Gastroesophageal sphincter (tissue), 4 donors: Measurements from ENCODE around the gene ZNF793. TPM values are rescaled to one million over a fixed set of nuclear protein-coding genes. Genes with fewer than 3 reads are reported as not detected.

Source experiments
- total RNA-seq, 4 donors: library from RNA; depleted of rRNA; stranded (reverse); fragments of >200 nt; gene quantifications; one replicate each; pipeline ENCODE4 v1.1.0, GENCODE V29; 2016

The ZNF793 gene
- total RNA-seq, 4 donors from 2014 or later: 2.3 to 8.1 (median 6.3) TPM

Other genes with a start within 250 kb of the ZNF793 start
- gene ZNF527, start 135.8 kb upstream of the ZNF793 start, total RNA-seq: 1 to 10 TPM; 4.5 to 5.9 (median 5.3) TPM
- gene ZNF569, start 39.5 kb upstream of the ZNF793 start, total RNA-seq: 10 to 100 TPM in 1 of 4 donors, 1 to 10 TPM in 3; 5.5 to 15.4 (median 6.9) TPM
- gene ZNF570, start 37.6 kb upstream of the ZNF793 start, total RNA-seq: 10 to 100 TPM in 1 of 4 donors, 1 to 10 TPM in 3; 8.1 to 12.1 (median 8.3) TPM
- gene ZNF571, start 87.9 kb downstream of the ZNF793 start, total RNA-seq: 1 to 10 TPM; 4.9 to 8.8 (median 5.9) TPM
- 10 to 100 TPM in 1 of 4 donors, 1 to 10 TPM in 3; 2.0 to 11.8 (median 4.8) TPM for gene ZNF540, start 87.9 kb downstream of the ZNF793 start, total RNA-seq
- 10 to 100 TPM in 3 of 4 donors, 1 to 10 TPM in 1; 9.6 to 17.4 (median 14.9) TPM for gene ZFP30, start 148.5 kb downstream of the ZNF793 start, total RNA-seq
- 10 to 100 TPM in 1 of 4 donors, 1 to 10 TPM in 3; 3.9 to 14.9 (median 5.9) TPM for gene ZNF607, start 212.8 kb downstream of the ZNF793 start, total RNA-seq